ENCODE data around the gene DYNC1I1.

The DYNC1I1 gene

GRCh38 chr7:95971716-95972115, 199.4 kb downstream of the DYNC1I1 start:
- Histone ChIP-seq H3K9ac (ENCODE audit: low read depth, low read length, poor library complexity, severe bottlenecking) (no peak overlapping the region), H3K27me3 (ENCODE audit: insufficient read depth, low read length, poor library complexity, severe bottlenecking) (no peaks in the 10 kb centered on the region), H3K9me3 (ENCODE audit: insufficient read depth, low read depth, low read length) (no peaks in the 10 kb centered on the region), H3F3A (ENCODE audit: low read depth) (no peaks in the 10 kb centered on the region), H4K20me1 (ENCODE audit: insufficient read depth, low read length, poor library complexity, severe bottlenecking) (no peaks in the 10 kb centered on the region), H3K4me1 (ENCODE audit: insufficient read depth, low read length, poor library complexity, severe bottlenecking) (no peaks in the 10 kb centered on the region), H3K36me3 (ENCODE audit: insufficient read depth, low read length) (no peaks in the 10 kb centered on the region), H2AFZ (ENCODE audit: low read length) (no peak overlapping the region), H3K79me2 (ENCODE audit: insufficient read depth, low read length) (no peaks in the 10 kb centered on the region), H3K4me2 (ENCODE audit: low read depth, low read length, poor library complexity, severe bottlenecking) (no peak overlapping the region), H3K4me3 (ENCODE audit: low read length, poor library complexity, severe bottlenecking) (no peak overlapping the region), H3K9me2 (replicated peaks; ENCODE audit: low read depth, low read length) (no peaks in the 10 kb centered on the region)
- no peak for TF ChIP-seq EZH2phosphoT487 (IDR thresholded peaks at IDR 0.05; ENCODE audit: borderline replicate concordance)
- no peak for TF ChIP-seq CTCF (conservative IDR thresholded peaks at IDR 0.05; ENCODE audit: low read length)

- H4K20me1 ChIP-seq (ENCODE audit: insufficient read depth, low read length, poor library complexity, severe bottlenecking): no peaks in the 10 kb centered on the region
- H3K9ac ChIP-seq (ENCODE audit: low read depth, low read length, poor library complexity, severe bottlenecking): no peak overlapping the region
- no peaks in the 10 kb centered on the region for H3K4me1 ChIP-seq (ENCODE audit: insufficient read depth, low read length, poor library complexity, severe bottlenecking)
- H3K4me2 ChIP-seq (ENCODE audit: low read depth, low read length, poor library complexity, severe bottlenecking): no peak overlapping the region
- H3K79me2 ChIP-seq (ENCODE audit: insufficient read depth, low read length): no peaks in the 10 kb centered on the region
- no peaks in the 10 kb centered on the region for H3K36me3 ChIP-seq (ENCODE audit: insufficient read depth, low read length)
- TF ChIP-seq EZH2phosphoT487 (IDR thresholded peaks at IDR 0.05; ENCODE audit: borderline replicate concordance) (no peak), CTCF (conservative IDR thresholded peaks at IDR 0.05; ENCODE audit: low read length) (no peak)
- H3F3A ChIP-seq (ENCODE audit: low read depth): no peaks in the 10 kb centered on the region
- H2AFZ ChIP-seq (ENCODE audit: low read length): no peak overlapping the region
- H3K27me3 ChIP-seq (ENCODE audit: insufficient read depth, low read length, poor library complexity, severe bottlenecking): no peaks in the 10 kb centered on the region
- no peaks in the 10 kb centered on the region for H3K9me3 ChIP-seq (ENCODE audit: insufficient read depth, low read depth, low read length)
- no peak overlapping the region for H3K4me3 ChIP-seq (ENCODE audit: low read length, poor library complexity, severe bottlenecking)
- H3K9me2 ChIP-seq (replicated peaks; ENCODE audit: low read depth, low read length): no peaks in the 10 kb centered on the region
Observed at GRCh38 chr7:95972523-95972922, 200.2 kb downstream of the DYNC1I1 start.

- Histone ChIP-seq H3K4me2 (ENCODE audit: low read depth, low read length, poor library complexity, severe bottlenecking) (no peak overlapping the region), H3K9ac (ENCODE audit: low read depth, low read length, poor library complexity, severe bottlenecking) (no peak overlapping the region), H3K79me2 (ENCODE audit: insufficient read depth, low read length) (no peaks in the 10 kb centered on the region), H3K36me3 (ENCODE audit: insufficient read depth, low read length) (no peaks in the 10 kb centered on the region), H3K4me1 (ENCODE audit: insufficient read depth, low read length, poor library complexity, severe bottlenecking) (no peaks in the 10 kb centered on the region), H3F3A (ENCODE audit: low read depth) (no peaks in the 10 kb centered on the region), H2AFZ (ENCODE audit: low read length) (no peak overlapping the region), H3K4me3 (ENCODE audit: low read length, poor library complexity, severe bottlenecking) (no peak overlapping the region), H3K9me2 (replicated peaks; ENCODE audit: low read depth, low read length) (no peaks in the 10 kb centered on the region), H4K20me1 (ENCODE audit: insufficient read depth, low read length, poor library complexity, severe bottlenecking) (no peaks in the 10 kb centered on the region), H3K27me3 (ENCODE audit: insufficient read depth, low read length, poor library complexity, severe bottlenecking) (no peaks in the 10 kb centered on the region), H3K9me3 (ENCODE audit: insufficient read depth, low read depth, low read length) (no peaks in the 10 kb centered on the region)
- TF ChIP-seq EZH2phosphoT487 (IDR thresholded peaks at IDR 0.05; ENCODE audit: borderline replicate concordance) (no peak), CTCF (conservative IDR thresholded peaks at IDR 0.05; ENCODE audit: low read length) (no peak)
Observed at GRCh38 chr7:95974108-95974507, 201.8 kb downstream of the DYNC1I1 start.

Data from Loucy (cell line).